Left renal cortex interstitium (tissue), 4 donors: Measurements from ENCODE around the gene EFCAB9. TPM values are rescaled to one million over a fixed set of nuclear protein-coding genes. Genes with fewer than 3 reads are reported as not detected.

Experiments used
- DNase-seq, 4 donors: peaks; one replicate each; pipeline ENCODE4 v3.0.0-alpha.2; 2013; ENCODE audit warnings: low read depth in 4 of 4, low spot score in 2 of 4, missing footprints in 1 of 4
- polyA plus RNA-seq, 4 donors: library from polyadenylated mRNA; unstranded; fragments of 120-200 nt; gene quantifications; one replicate each; pipeline ENCODE4 v1.2.1, GENCODE V29; 2013; ENCODE audit not compliant: insufficient read length in 4 of 4

The EFCAB9 gene
- polyA plus RNA-seq, 4 donors = not detected

DNA sequence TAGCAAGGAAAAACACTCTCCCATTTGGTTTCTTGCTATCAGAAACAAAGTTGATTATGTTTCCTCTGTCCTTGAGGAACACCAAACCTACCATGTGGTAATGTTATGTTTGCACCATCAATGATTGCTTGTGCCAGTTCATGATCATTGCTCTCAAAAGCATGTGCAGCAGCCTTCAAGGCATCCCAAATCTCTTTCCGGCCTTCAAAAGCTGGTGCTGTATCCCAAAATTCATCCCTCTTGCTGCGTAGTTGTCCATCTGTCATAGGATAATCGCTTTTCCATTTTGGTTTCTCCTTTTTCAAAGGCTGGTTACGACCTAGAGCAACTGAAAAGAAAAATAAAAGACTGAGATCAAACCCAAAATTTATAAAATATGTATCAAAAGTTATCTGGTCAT lies 40.1 kb downstream of the EFCAB9 start:
- no peak for DNase-seq

DNA sequence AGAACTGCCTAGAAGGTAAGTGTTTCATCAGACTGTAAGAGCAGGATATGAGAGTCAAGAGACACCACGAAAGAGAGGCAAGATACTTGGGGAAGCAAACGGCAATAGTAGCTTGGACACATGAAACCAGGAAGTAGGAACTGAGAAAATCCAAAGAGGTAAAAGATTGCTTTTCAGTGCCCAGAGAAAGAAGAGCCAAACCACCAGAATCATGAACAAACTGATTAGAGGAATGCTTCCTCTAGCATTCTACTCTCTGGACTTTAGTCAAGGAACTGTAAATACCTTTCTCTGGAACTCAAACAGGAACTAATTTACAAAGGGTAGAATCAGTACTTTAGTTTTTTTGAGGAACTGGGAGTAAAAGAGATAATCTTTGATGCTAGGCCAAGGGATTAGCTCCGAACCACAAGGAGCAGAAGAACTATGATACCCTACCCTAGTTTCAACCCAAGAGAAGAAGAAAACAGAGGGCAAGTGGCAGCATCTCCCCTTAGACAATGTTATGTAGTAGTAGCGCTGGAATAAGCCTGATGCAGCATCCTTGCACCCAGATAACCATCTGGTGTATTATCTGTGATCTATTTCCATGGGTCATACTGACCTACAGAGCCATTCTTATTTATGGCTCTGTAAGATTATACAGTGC lies 41.3 kb downstream of the EFCAB9 start:
- no peak for DNase-seq

- no peak for DNase-seq
These were observed 42.1 kb downstream of the EFCAB9 start for GRCh38 chr5:172235827-172236736.

DNA sequence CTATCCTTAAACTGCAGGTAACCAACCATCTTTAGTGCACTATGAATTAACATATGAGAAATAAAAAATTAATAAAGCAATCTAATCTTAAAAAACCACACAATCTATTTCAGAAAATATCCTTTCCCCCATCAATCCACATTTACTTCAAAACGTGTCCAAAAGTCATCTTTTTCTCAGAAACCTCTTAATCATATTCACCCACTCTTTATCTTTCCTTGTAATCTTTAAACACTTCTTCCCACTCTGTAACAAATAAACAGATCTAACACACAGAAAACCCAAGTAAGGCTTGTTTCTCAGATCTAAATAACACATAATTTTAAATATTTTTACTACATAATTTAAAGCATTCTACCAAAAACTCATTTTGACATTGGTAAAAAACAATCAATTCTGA lies 44.4 kb downstream of the EFCAB9 start:
- no peak for DNase-seq

DNA sequence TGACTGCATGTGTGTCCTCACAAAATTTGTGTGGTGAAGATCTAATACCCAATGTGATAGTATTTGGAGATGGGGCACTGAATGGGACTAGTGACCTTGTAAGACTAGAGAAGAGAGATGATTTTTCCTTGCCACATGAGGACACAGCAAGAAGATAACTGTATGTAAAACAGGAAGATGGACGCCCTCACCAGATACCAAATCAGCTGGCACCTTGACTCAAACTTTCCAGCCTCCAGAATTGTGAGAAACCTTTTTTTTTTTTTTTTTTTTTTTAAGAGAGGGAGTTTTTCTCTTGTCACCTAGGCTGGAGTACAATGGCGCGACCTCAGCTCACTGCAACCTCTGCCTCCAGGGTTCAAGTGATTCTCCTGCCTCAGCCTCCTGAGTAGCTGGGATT lies 49.3 kb downstream of the EFCAB9 start:
- DNase-seq = no peak

- no peak for DNase-seq
These were observed 51.1 kb downstream of the EFCAB9 start for GRCh38 chr5:172245046-172245445.

- DNase-seq = no peak
These were observed 51.7 kb downstream of the EFCAB9 start for GRCh38 chr5:172245703-172246125.

- no peak for DNase-seq
These were observed 54.7 kb downstream of the EFCAB9 start for GRCh38 chr5:172248637-172249036.

DNA sequence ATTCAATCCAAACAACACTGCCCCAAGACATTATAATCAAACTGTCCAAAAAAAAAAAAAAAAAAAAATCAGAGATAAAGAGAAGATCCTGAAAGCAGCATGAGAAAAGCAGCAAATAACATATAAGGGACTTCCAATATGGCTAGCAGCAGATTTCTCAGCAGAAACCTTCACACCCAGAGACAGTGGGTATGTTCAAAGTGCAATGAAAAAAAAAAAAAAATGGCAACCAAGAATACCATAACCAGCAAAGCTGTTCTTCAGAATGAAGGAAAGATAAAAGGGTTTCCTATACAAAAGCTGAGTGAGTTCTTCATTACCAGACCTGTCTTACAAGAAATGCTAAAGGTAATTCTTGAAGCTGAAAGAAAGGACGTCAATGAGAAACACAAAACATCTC lies 57.4 kb downstream of the EFCAB9 start:
- DNase-seq = no peak

- no peak for DNase-seq
These were observed 58.5 kb downstream of the EFCAB9 start for GRCh38 chr5:172252501-172252900.

Other genes with a start within 250 kb of the EFCAB9 start
- gene FBXW11, start 187.5 kb upstream of the EFCAB9 start, polyA plus RNA-seq = 10 to 100 TPM; 51.0 to 58.7 (median 55.5) TPM
- gene STK10, start 5.9 kb upstream of the EFCAB9 start, polyA plus RNA-seq = 10 to 100 TPM; 12.9 to 22.2 (median 17.4) TPM
- 10 to 100 TPM; 62.2 to 80.3 (median 69.6) TPM for gene UBTD2, start 89.6 kb downstream of the EFCAB9 start, polyA plus RNA-seq